Measurements from ENCODE around the gene WDR93.
A peak's percentile ranks its signal among the peaks of the same experiment; 100 is the strongest.

WDR93 gene

DNA sequence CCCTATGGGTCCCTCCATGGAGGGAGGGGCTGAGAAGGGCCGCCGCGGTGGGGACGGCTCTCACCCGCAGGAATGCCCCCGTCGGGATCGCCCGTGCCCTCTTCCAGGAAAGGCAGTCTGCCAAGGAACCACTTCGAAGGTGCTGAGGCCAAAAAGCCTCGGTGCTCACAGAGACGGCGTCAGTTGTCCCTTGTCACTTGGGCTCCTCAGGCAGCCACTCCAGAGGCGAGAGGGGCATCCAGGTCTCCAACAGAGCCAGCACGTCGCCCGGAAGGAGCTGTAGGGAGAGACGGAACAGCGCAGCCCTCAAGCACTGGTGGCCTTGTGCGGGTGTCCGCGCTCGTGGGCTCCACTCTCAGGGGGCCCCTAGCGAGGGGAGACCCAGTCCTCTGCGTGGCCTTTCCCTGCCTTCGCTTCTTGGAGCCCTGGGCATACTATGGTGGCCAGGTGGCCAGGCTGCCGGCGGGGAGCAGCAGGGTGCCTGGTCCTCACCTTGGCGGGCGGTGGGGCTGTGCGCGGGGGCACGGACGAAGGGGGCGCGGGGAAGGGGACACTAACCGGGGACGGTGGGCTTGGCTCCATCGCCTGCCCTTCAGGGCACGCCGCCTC is 59.4 kb downstream of the WDR93 start:
- no peak for DNase-seq

GRCh38 chr15:89750560-89751542 is 60.2 kb downstream of the WDR93 start, which contains the start of gene MESP1:
Gene MESP1 (minus strand): TSS chr15:89751249. CDS start chr15:89751231, 18 bp downstream.
- DNase-seq = peak; percentile 87

DNA sequence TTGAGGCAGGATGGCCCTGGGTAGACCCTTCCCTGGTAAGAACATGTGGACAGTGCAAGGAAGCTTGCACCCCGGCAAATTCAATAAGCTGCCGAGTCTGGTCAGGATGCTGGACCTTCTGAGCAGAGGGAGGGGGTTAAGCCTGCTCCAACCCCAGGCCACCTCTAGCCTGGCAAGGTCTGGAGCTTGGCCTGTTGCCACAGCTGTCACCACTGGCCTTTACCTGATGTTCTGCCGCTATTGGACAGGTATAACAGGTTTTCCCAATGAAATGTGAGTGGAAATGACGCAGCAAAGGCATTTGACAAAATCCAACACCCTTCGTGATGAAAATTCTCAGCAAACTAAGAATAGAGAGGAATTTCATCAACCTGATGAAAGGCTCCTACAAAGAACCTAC is 61.1 kb downstream of the WDR93 start:
- DNase-seq = no peak

- no peak for DNase-seq
Measured at GRCh38 chr15:89753855-89754254, 63.2 kb downstream of the WDR93 start.

GRCh38 chr15:89754361-89755154 is 63.9 kb downstream of the WDR93 start:
- DNase-seq = no peak

GRCh38 chr15:89755701-89756100 is 65.1 kb downstream of the WDR93 start:
- DNase-seq = no peak

GRCh38 chr15:89756897-89757296 is 66.3 kb downstream of the WDR93 start:
- DNase-seq = no peak

- no peak for DNase-seq
Measured at GRCh38 chr15:89758283-89758682, 67.7 kb downstream of the WDR93 start.

GRCh38 chr15:89758981-89759380 is 68.4 kb downstream of the WDR93 start:
- DNase-seq = no peak

DNA sequence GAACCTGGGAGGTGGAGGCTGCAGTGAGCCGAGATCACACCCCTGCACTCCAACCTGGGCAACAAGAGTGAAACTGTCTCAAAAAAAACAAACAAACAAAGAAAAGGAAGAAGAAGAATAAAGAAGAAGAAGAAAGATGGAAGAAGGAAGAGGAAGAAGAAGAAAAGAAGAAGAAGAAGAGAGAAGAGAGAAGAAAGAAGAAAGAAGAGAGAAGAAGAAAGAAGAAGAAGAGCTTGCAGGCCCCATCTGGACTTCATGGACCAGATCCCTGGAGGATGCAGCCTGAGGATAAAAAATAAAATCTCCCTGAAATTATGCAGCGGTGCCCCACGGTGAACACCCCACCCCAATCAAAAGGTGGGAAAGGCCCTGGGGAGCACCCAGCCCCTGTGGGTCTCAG is 69.2 kb downstream of the WDR93 start:
- no peak for DNase-seq

DNA sequence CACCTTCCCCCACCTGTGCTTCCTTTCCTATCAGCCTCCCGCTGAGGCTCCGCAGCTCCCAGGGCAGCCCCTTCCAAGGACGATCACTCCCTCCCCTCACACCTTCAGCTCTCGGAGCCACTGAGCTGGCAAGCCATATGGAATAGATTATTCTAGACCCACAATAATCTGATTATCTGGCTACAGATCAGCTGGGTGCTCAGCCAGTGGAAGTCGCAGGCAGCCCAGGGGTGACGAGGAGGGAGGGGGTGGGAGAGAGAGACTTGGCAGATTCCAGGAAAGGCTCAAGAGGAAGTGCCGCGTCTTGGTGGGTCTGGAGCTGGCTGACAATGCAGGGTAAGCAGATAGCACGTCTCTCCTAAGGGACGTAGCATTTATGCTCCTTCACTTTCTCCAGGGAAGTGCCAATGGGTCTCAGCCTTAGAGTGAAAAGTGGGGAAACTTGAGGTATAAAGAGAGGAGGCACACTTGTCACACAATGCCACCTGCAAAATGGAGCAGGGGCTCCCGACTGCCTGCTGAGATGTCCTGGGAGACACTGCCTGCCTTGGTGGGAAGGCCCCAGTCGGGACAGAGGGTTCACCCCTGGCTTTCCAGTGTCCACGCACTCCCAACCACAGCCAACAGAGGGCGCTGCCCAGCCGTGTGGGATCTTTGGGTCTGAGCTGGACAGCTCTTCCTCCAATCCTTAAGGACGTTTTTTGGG is 69.8 kb downstream of the WDR93 start:
- DNase-seq = peak; percentile 68

DNA sequence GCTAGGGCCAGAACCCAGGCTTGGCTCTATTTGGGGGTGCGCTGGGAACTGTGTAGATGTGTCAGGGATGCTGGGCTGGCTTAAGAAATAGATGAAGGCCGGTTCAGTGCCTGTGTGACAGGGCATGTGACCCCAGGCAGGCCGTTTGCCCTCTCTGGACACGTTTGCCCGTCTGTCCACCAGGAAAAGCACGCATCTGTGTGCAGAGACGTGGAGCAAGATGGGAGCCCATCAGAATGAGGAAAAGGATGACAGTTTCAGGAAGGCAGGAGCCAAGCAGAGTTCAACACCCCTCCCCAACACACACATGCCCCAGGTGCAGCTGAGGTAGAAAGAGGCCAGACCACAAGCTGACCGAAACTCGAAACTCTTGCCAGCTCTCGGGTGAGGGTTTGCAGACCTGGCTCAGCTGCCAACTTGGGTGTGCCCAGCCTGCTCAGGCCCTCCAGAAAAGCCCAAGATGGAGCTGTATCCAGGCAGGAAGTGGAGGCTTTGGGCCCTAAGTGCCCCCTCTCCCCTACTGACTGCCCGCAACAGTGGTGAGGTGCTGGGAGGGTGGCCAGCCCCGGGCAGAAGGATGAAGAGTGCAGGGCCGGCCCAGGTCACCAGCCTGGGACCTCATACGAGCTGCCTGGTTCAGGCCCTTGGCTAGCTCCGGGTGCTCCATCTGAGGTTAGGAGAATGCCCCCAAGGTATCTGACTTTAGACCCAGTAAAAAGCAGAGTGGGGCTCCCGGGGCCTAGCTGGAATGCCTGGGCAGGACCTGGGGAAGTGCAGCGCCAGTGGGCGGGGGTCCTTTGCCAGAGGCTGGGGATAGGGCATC is 70.6 kb downstream of the WDR93 start:
- DNase-seq = no peak

- DNase-seq = no peak
Measured at GRCh38 chr15:89761929-89762328, 71.3 kb downstream of the WDR93 start.

DNA sequence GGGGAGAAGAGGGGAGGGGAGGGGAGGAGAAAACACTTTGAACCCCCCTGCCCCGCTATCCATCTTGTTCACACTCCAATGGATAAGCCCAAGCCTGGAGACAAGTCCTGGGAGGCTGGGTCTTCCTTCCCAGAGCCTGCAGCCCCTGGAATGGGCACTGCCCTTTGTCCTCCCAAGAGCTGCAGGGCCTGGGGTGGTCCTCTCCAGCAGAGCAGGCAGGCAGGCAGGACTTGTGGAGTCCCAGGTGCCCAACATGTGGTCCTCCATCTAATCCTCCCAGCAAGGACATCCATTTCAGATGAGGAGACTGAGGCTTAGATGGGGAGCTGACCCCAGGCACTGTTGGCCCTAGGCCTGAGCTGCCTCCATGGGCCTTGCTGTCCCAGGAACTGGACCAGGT is 75.1 kb downstream of the WDR93 start:
- DNase-seq = no peak

DNA sequence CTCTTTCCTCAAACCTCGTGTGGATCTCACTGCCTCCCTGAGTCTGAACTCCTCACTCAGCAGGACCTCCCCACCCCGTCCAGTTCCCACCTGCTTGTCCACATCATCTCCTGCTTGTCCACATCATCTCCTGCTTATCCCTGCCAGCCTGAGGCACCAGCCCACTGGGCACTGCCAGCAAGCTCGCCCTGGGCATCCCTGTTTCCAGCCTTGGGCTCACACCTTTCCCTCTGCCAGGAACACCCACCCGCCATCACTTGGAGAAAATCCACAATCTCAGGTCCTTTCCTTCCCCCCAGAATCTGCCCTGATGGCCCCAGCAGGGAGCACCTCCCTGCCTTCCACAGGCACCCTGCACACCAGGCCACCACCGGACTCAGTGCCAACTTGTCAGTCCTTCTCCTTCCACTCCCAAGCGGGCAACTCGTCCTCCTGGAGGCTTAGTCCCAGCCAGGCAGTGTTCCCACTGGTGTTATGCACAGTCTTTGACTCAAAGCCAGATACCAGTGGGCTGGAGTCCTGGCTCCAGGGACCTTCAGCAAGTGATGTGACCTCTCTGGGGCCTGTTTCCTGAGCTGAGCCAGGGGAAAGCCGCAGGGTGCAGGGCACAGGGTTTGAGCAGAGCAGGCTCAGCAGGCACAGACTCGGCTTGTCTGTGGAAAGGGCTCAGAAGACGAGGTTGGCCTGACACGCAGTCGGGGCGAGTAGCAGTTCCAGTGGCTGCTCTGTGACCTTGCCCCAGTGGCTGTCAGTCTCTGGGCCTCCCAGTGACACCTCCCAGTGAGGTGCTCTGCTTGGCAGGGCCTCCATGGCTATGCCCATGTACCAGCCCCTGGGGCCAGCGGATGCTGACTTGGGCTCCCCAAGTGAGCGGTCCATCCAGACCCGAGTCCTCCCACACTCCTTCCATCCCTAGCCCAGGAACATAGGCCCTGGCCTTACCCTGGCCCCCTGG is 76.0 kb downstream of the WDR93 start:
- DNase-seq = no peak

DNA sequence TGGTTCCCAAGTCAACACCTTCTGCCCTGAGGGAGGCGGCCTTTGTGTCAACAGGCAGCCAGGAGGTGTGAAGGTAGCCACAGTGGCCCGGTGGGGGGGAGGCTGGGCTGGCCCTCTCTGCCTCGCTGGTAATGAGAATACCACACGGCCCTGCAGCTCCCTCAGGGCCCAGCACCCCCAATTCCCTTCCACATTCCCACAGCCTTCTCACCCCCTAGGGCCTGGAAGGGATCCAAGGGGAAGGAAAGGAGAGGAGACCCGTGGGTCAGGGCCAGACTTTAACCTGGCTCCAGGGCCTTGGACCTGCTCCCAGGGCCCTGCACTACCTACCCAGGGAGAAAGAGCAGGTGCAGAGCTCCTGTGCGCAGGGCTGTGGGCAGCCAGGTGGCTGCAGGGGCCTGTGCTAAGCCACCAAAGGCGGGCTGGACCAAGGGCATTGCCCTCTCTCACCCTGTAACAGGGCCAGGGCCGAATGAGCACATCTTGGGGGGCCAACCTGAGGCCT is 76.9 kb downstream of the WDR93 start:
- no peak for DNase-seq

DNA sequence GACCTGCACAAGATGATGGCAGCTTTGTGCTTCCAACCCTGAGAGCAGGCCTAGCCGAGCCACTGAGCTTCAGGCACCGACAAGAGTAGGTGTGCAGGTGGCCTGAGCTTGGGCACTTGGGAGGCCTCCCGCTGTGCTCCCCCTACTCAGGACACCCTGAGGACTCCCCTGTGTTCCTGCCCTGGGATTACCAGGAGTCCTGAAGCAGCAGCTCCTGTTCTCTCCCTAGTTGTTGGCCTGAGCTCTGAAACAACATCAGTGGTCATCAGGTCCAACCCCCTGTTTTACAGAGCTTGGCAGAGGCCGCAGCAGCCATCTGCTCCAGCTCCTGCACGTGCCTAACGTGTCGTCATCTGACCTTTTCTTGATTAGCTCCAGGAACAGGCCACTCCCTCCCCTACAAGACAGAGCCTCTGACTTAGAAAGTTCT is 77.5 kb downstream of the WDR93 start:
- DNase-seq = no peak

DNA sequence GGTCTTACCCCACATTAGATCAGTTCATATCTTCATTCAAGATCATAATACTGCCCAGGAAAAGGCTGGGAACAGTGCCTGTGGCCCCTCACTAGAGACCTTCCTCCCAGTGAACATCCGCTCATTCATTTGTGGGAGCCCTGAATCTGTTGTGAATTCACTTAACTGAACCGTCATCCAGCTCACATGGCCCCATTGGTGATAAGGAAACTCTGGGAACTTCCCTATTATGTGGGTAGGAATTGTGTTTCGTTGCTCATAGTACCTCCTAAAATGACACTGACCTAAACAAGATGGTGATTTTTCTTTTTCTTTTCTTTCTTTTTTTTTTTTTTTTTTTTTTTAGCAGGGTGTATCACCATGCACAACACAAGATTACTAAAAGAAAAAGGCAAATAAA is 78.8 kb downstream of the WDR93 start:
- DNase-seq = no peak

- DNase-seq = no peak
Measured at GRCh38 chr15:89770041-89770440, 79.4 kb downstream of the WDR93 start.

- DNase-seq = no peak
Measured at GRCh38 chr15:89772932-89773583, 82.4 kb downstream of the WDR93 start.

Measured in stimulated activated CD4-positive, alpha-beta T cell treated with anti-CD3 and anti-CD28 coated beads, Interleukin-1b, Interleukin-23, amount 100 ng/mL, for 48 hours (primary cell).